ENCODE data around the gene KRR1.

KRR1 gene

GRCh38 chr12:75553398-75553797, 42.0 kb upstream of the KRR1 start:
- no peak for DNase-seq (ENCODE audit: low read depth)

GRCh38 chr12:75551477-75551876, 40.1 kb upstream of the KRR1 start:
- TF ChIP-seq CTCF (conservative IDR thresholded peaks at IDR 0.05; ENCODE audit: low read depth, low read length): no peak
- no peak for DNase-seq (ENCODE audit: low read depth)
- no peak overlapping the region for H3K4me3 ChIP-seq (ENCODE audit: low read depth, low read length)

More at GRCh38 chr12:75553398-75553797, 42.0 kb upstream of the KRR1 start:
- H3K4me3 ChIP-seq (ENCODE audit: low read depth, low read length): no peak overlapping the region
- no peak for TF ChIP-seq CTCF (conservative IDR thresholded peaks at IDR 0.05; ENCODE audit: low read depth, low read length)

GRCh38 chr12:75550401-75551240, 39.2 kb upstream of the KRR1 start:
- no peak for DNase-seq (ENCODE audit: low read depth)
- TF ChIP-seq CTCF (conservative IDR thresholded peaks at IDR 0.05; ENCODE audit: low read depth, low read length): no peak
- H3K4me3 ChIP-seq (ENCODE audit: low read depth, low read length): no peak overlapping the region

- DNase-seq (ENCODE audit: low read depth): no peak
- no peak overlapping the region for H3K4me3 ChIP-seq (ENCODE audit: low read depth, low read length)
- no peak for TF ChIP-seq CTCF (conservative IDR thresholded peaks at IDR 0.05; ENCODE audit: low read depth, low read length)
Measured at GRCh38 chr12:75549989-75550388, 38.6 kb upstream of the KRR1 start.

GRCh38 chr12:75548879-75549278, 37.5 kb upstream of the KRR1 start:
- no peak overlapping the region for H3K4me3 ChIP-seq (ENCODE audit: low read depth, low read length)
- no peak for DNase-seq (ENCODE audit: low read depth)
- TF ChIP-seq CTCF (conservative IDR thresholded peaks at IDR 0.05; ENCODE audit: low read depth, low read length): no peak

GRCh38 chr12:75545636-75546035, 34.2 kb upstream of the KRR1 start:
- H3K4me3 ChIP-seq (ENCODE audit: low read depth, low read length): no peak overlapping the region
- DNase-seq (ENCODE audit: low read depth): no peak
- no peak for TF ChIP-seq CTCF (conservative IDR thresholded peaks at IDR 0.05; ENCODE audit: low read depth, low read length)

- H3K4me3 ChIP-seq (ENCODE audit: low read depth, low read length): no peak overlapping the region
- DNase-seq (ENCODE audit: low read depth): no peak
- no peak for TF ChIP-seq CTCF (conservative IDR thresholded peaks at IDR 0.05; ENCODE audit: low read depth, low read length)
Measured at GRCh38 chr12:75543529-75543928, 32.1 kb upstream of the KRR1 start.

Data from choroid plexus epithelial cell (primary cell).